Panc1 (cell line): Measurements from ENCODE around the gene NOL3. TPM values are rescaled to one million over a fixed set of nuclear protein-coding genes. Genes with fewer than 3 reads are reported as not detected.

Source experiments
- ATAC-seq: fragments of 200-7000 bp; cut with Tn5 transposase; 2 replicates; pipeline ENCODE4 v1.9.1; 2020; ENCODE audit warnings: mild to moderate bottlenecking, moderate library complexity
- BruUV-seq: library from RNA; stranded (reverse); fragments of 400-500 nt; replicated peaks from 2 replicates; lab custom pipeline; 2021; lab: Mats Ljungman, UMichigan
- CTCF ChIA-PET: fragments of 300-600 bp; sonication (Branson Sonifier 250); formaldehyde crosslinking; loops from one replicate; lab custom pipeline; 2022; ENCODE audit warnings: antibody characterized with exemption; lab: Charles Lee
- POLR2A ChIA-PET: fragments of 300-600 bp; sonication (Branson Sonifier 250); formaldehyde crosslinking; loops from one replicate; lab custom pipeline; 2022; ENCODE audit warnings: antibody characterized with exemption; lab: Charles Lee
- DNase-seq: peaks from one replicate; pipeline ENCODE4 v3.0.0-alpha.2; 2010; ENCODE audit warnings: low read depth, low spot score
- H3K27ac ChIP-seq: 2 replicates; pipeline ENCODE4 v1.5.1; 2011; ENCODE audit warnings: mild to moderate bottlenecking, low read length, inconsistent platforms
- H3K27me3 ChIP-seq: fragments of 200-500 bp; sonication (Bioruptor generic); 2 replicates; pipeline ENCODE4 v1.6.0; 2014; ENCODE audit warnings: low read length, inconsistent platforms; ENCODE audit not compliant: control insufficient read depth, insufficient read depth
- H3K36me3 ChIP-seq: fragments of 200-500 bp; sonication (Bioruptor generic); 2 replicates; pipeline ENCODE4 v1.5.1; 2014; ENCODE audit warnings: inconsistent platforms, mild to moderate bottlenecking, low read length, moderate library complexity; ENCODE audit not compliant: control insufficient read depth, insufficient read depth
- H3K4me1 ChIP-seq: 2 replicates; pipeline ENCODE4 v1.5.1; 2011; ENCODE audit warnings: inconsistent platforms, mild to moderate bottlenecking, low read length, moderate library complexity; ENCODE audit not compliant: control insufficient read depth, insufficient read depth
- H3K4me3 ChIP-seq, 2 experiments: 2 replicates each; pipeline ENCODE4 v1.5.1; 2011 to 2012; ENCODE audit warnings: low read depth in 2 of 2, low read length in 2 of 2, mild to moderate bottlenecking in 2 of 2, inconsistent platforms in 1 of 2, moderate library complexity in 1 of 2
- H3K9me3 ChIP-seq: fragments of 200-500 bp; sonication (Bioruptor generic); 2 replicates; pipeline ENCODE4 v1.5.1; 2014; ENCODE audit warnings: low read depth, mild to moderate bottlenecking, inconsistent platforms, low read length, moderate library complexity; ENCODE audit not compliant: control insufficient read depth, insufficient read depth
- POLR2AphosphoS5 ChIP-seq: IDR thresholded peaks from 2 replicates; pipeline ENCODE4 v1.6.1; 2012; ENCODE audit warnings: mild to moderate bottlenecking, low read depth, low read length, moderate library complexity
- SIN3A ChIP-seq: IDR thresholded peaks from 2 replicates; pipeline ENCODE4 v1.6.1; 2012; ENCODE audit warnings: low read depth, mild to moderate bottlenecking, low read length, moderate library complexity, borderline replicate concordance; ENCODE audit not compliant: insufficient read depth
- TCF7L2 ChIP-seq: IDR thresholded peaks from 2 replicates; pipeline ENCODE4 v1.6.1; 2011; ENCODE audit warnings: mild to moderate bottlenecking, low read depth, low read length, inconsistent platforms
- in situ Hi-C: cut with HindIII; loops from 2 replicates; pipeline ENCODE4 v1.10.0; 2016; ENCODE audit warnings: low sequenced_read_pairs, low pct_unique_long_range_greater_than_20kb
- intact Hi-C: fragments of 100-400 bp; cut with micrococcal nuclease; formaldehyde crosslinking; loops from one replicate; pipeline ENCODE4 v1.10.0; 2022; ENCODE audit not compliant: unreplicated experiment
- total RNA-seq: library from RNA; stranded (reverse); gene quantifications from one replicate; pipeline ENCODE4 v1.2.1, GENCODE V29; 2021; ENCODE audit not compliant: unreplicated experiment
- TF ChIP-seq, protein P1 (sequence below): fragments of 450-650 bp; IDR thresholded peaks from 2 replicates; pipeline ENCODE4 v1.5.1; 2017; ENCODE audit warnings: mild to moderate bottlenecking
- TF ChIP-seq, protein P2 (sequence below), 2 experiments: IDR thresholded peaks; 2 replicates each; pipeline ENCODE4 v1.6.1; 2011 to 2012; ENCODE audit warnings: low read depth in 2 of 2, control low read depth in 1 of 2, low read length in 1 of 2, mild to moderate bottlenecking in 1 of 2, moderate library complexity in 1 of 2; ENCODE audit not compliant: insufficient read depth in 1 of 2

NOL3 gene
- total RNA-seq, 1 experiment from 2014 or later: 27.9 TPM

DNA sequence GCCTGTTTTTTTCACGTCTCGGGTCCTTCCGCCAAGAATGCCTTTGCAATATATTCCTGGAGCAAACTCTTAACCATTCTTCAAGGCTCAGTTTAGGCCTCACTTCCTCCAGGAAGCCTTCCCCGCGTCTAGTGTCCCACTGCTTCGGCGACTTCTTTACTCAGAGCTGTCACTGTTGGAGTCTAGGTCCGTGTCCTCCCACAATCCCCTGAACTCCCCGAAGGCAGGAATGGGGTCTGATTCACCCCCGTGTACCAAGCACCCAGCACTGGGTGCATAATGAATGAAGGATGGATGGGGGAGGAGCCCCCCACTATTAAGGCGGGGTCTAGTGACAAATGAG, 12.9 kb downstream of the NOL3 start:
- ATAC-seq: no peak
- Histone ChIP-seq H3K4me1 (peaks cover 8% of the 10 kb centered on the region), H3K27me3 (no peaks in the 10 kb centered on the region), H3K36me3 (peaks cover 4% of the 10 kb centered on the region; the same call in 1 of the 2 replicates), H3K27ac (peak overlapping the region; percentile 77), H3K4me3 (peak overlapping the region; percentile 65 to 87), H3K9me3 (no peaks in the 10 kb centered on the region)
- TF ChIP-seq POLR2AphosphoS5 (no peak), TCF7L2 (no peak), SIN3A (no peak)
- TF ChIP-seq, protein P1, sequence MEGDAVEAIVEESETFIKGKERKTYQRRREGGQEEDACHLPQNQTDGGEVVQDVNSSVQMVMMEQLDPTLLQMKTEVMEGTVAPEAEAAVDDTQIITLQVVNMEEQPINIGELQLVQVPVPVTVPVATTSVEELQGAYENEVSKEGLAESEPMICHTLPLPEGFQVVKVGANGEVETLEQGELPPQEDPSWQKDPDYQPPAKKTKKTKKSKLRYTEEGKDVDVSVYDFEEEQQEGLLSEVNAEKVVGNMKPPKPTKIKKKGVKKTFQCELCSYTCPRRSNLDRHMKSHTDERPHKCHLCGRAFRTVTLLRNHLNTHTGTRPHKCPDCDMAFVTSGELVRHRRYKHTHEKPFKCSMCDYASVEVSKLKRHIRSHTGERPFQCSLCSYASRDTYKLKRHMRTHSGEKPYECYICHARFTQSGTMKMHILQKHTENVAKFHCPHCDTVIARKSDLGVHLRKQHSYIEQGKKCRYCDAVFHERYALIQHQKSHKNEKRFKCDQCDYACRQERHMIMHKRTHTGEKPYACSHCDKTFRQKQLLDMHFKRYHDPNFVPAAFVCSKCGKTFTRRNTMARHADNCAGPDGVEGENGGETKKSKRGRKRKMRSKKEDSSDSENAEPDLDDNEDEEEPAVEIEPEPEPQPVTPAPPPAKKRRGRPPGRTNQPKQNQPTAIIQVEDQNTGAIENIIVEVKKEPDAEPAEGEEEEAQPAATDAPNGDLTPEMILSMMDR: no peak
- TF ChIP-seq, protein P2, sequence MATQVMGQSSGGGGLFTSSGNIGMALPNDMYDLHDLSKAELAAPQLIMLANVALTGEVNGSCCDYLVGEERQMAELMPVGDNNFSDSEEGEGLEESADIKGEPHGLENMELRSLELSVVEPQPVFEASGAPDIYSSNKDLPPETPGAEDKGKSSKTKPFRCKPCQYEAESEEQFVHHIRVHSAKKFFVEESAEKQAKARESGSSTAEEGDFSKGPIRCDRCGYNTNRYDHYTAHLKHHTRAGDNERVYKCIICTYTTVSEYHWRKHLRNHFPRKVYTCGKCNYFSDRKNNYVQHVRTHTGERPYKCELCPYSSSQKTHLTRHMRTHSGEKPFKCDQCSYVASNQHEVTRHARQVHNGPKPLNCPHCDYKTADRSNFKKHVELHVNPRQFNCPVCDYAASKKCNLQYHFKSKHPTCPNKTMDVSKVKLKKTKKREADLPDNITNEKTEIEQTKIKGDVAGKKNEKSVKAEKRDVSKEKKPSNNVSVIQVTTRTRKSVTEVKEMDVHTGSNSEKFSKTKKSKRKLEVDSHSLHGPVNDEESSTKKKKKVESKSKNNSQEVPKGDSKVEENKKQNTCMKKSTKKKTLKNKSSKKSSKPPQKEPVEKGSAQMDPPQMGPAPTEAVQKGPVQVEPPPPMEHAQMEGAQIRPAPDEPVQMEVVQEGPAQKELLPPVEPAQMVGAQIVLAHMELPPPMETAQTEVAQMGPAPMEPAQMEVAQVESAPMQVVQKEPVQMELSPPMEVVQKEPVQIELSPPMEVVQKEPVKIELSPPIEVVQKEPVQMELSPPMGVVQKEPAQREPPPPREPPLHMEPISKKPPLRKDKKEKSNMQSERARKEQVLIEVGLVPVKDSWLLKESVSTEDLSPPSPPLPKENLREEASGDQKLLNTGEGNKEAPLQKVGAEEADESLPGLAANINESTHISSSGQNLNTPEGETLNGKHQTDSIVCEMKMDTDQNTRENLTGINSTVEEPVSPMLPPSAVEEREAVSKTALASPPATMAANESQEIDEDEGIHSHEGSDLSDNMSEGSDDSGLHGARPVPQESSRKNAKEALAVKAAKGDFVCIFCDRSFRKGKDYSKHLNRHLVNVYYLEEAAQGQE (IDR thresholded peaks at IDR 0.05; ENCODE audit: insufficient read depth in 1 of 2, low read depth in 2 of 2, low read length in 1 of 2): no peak
- intact Hi-C loops: loop anchor here (10.0 kb wide), 1 partner anchor 228 kb away; no protein-coding TSS in a partner anchor
- ChIA-PET CTCF (no interaction called here), POLR2A (no interaction called here)
- BruUV-seq: no TSS peak
- DNase-seq: no peak
- in situ Hi-C loops: no loop called here

DNA sequence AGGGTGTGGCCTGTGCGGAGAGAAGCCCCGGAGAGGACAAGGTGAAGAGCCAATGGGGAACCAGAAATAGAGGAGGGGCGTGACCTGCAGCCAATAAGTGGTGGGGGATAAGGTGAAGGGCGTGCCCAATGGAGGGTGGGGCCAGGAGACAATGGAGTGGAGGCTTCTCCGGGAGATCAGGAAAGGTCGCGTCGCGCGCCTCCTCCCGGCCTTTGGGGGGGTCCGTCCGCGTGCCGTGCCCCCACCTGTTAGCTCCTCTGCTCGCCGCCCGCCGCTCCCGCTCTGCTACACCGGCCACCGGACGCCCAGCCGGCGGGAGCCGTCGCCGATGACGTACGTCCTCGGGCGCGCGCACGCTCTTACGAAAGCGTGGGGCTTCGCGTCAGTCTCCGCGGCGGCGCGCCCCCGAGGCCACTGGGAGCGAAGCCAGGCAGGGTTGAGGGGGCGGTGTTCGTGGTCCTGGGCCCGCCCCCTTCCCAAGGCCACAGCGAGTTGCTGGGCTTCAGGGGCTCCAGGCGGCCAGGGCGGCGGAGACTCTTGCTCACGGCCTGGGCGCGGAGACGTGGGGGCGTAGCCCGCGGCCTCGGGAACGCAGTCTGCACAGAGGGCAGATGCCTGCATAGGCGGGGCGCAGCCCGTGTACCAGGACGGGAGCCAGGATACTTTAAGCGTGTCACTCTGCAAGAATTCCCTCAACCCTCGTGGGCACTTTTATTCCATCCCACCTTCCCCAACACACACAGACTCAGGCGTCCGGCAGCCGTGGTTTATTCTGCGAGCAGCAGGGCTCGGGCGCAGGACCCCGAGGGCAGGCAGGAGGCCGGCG, 13.5 kb downstream of the NOL3 start, which contains the start of gene MATCAP1:
MATCAP1 (minus strand) TSS at position 337 of the 826 bp plus-strand sequence. CDS start 3,353 bp downstream, outside the sequence.
- ATAC-seq: peak; percentile 93
- DNase-seq: peak; percentile 78
- in situ Hi-C loops: no loop called here
- Histone ChIP-seq H3K36me3 (peaks cover 4% of the 10 kb centered on the region; the same call in 1 of the 2 replicates), H3K27me3 (no peaks in the 10 kb centered on the region), H3K9me3 (no peaks in the 10 kb centered on the region), H3K4me1 (peaks cover 8% of the 10 kb centered on the region), H3K27ac (peak within 1 kb of the TSS; percentile 77), H3K4me3 (peak within 1 kb of the TSS; percentile 65 to 87)
- CTCF ChIA-PET: no interaction called here
- BruUV-seq: no TSS peak
- intact Hi-C loops: loop anchor here (10.0 kb wide), 1 partner anchor 229 kb away; no protein-coding TSS in a partner anchor
- POLR2A ChIA-PET: no interaction called here
- no peak for TF ChIP-seq SIN3A
- TF ChIP-seq POLR2AphosphoS5: peak; percentile 45; the same call in 1 of the 2 replicates
